ENCODE data around the gene RFC4.

The RFC4 gene

GRCh38 chr3:186757214-186757613, 49.1 kb downstream of the RFC4 start:
- Histone ChIP-seq H3K27ac (no peak overlapping the region), H3K4me3 (no peak overlapping the region)
- TF ChIP-seq, protein P1, sequence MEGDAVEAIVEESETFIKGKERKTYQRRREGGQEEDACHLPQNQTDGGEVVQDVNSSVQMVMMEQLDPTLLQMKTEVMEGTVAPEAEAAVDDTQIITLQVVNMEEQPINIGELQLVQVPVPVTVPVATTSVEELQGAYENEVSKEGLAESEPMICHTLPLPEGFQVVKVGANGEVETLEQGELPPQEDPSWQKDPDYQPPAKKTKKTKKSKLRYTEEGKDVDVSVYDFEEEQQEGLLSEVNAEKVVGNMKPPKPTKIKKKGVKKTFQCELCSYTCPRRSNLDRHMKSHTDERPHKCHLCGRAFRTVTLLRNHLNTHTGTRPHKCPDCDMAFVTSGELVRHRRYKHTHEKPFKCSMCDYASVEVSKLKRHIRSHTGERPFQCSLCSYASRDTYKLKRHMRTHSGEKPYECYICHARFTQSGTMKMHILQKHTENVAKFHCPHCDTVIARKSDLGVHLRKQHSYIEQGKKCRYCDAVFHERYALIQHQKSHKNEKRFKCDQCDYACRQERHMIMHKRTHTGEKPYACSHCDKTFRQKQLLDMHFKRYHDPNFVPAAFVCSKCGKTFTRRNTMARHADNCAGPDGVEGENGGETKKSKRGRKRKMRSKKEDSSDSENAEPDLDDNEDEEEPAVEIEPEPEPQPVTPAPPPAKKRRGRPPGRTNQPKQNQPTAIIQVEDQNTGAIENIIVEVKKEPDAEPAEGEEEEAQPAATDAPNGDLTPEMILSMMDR (IDR thresholded peaks at IDR 0.05), result no peak
- DNase-seq (ENCODE audit: low spot score), result no peak

DNA sequence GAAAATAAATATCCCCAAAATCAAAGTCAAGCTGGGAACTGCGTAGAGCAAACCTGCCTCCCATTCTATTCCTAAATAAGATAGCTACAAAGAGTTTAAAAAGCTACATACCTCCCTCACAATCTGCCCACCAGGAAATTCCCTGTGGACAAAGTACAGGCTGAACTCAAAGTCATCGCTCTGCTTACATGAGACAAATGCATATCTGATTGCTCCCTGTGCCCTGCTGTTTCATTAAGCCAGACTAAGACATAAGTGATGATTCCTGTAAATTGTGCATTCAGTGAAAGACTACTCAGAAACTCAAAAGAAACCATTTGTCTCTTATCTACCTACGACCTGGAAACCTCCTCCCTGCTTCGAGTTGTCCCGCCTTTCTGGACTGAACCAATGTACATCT, 51.4 kb downstream of the RFC4 start:
- TF ChIP-seq, protein P1 (IDR thresholded peaks at IDR 0.05), result no peak
- H3K27ac ChIP-seq, result no peak overlapping the region
- DNase-seq (ENCODE audit: low spot score), result no peak
- no peak overlapping the region for H3K4me3 ChIP-seq

DNA sequence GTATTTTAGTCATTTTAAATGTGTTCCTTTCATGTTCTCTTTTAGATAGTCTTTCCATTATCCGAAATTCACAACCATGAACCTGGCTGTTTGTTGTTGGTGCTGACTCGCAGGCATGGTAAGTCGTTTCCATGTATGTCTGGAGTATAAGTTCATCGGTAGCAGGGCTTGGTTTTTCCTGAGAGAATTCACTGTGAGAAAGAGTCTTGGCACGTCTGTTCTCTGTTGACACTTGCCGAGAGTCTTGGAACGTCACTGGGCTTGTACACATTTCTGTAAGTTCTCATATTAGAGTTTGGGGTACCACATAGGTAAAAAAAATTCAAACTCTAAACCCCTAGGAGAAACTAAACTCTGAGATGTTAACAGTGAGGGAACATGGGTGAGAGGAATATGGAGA, 52.3 kb downstream of the RFC4 start:
- Histone ChIP-seq H3K4me3 (no peak overlapping the region), H3K27ac (no peak overlapping the region)
- TF ChIP-seq, protein P1 (IDR thresholded peaks at IDR 0.05), result no peak
- DNase-seq (ENCODE audit: low spot score), result no peak

DNA sequence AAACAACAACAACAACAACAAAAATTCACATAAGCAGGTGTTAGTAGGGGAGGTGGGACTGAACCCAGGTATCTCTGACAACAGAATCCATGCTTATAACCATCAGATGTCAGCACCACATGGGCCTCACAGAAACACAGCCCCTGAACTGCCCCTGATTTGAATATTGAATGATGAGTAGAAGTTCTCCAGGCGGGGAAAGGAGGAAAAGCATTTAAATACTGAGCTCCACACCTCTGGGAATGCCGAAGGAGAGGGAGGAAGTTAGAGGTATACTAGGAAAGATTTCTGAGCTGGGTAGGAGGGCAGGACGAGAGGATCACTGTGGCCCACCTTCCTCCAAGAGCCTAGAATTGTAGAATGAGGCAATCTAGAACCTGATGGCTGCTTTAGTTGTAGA, 54.8 kb downstream of the RFC4 start:
- no peak for DNase-seq (ENCODE audit: low spot score)
- Histone ChIP-seq H3K27ac (no peak overlapping the region), H3K4me3 (no peak overlapping the region)
- TF ChIP-seq, protein P1 (IDR thresholded peaks at IDR 0.05), result no peak

- DNase-seq (ENCODE audit: low spot score), result no peak
- H3K27ac ChIP-seq, result no peak overlapping the region
- no peak overlapping the region for H3K4me3 ChIP-seq
- TF ChIP-seq, protein P1 (IDR thresholded peaks at IDR 0.05), result no peak
Observed at GRCh38 chr3:186750316-186750715, 56.0 kb downstream of the RFC4 start.

GRCh38 chr3:186746008-186746407, 60.3 kb downstream of the RFC4 start:
- DNase-seq (ENCODE audit: low spot score), result no peak
- TF ChIP-seq, protein P1 (IDR thresholded peaks at IDR 0.05), result no peak
- H3K27ac ChIP-seq, result no peak overlapping the region
- H3K4me3 ChIP-seq, result no peak overlapping the region

- TF ChIP-seq, protein P1 (IDR thresholded peaks at IDR 0.05), result no peak
- no peak for DNase-seq (ENCODE audit: low spot score)
- no peak overlapping the region for H3K27ac ChIP-seq
- no peak overlapping the region for H3K4me3 ChIP-seq
Observed at GRCh38 chr3:186743666-186744065, 62.6 kb downstream of the RFC4 start.

All from coronary artery (tissue), 2 donors.